ENCODE results near the gene ELN.

The ELN gene

DNA sequence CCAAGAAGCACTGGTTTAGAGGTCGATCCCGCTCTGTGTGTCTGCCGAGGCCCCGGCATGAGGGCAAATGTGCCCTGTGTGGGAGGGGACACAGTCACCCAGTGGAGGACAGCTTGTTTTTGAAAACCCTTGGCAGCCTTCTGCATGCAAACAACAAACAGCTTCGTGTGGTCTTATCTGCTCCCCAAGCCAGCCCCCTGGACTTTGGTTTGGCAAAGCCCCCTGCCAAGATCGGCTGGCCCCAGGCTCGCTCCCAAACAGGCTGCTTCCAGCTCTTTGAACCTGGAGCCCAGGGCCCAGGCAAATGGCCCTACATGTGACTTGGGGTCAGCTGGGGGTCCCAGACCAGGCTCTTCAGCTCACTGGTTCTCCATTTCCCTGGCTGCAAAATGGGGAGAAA lies 2.9 kb downstream of the ELN start:
- POLR2A ChIA-PET = no interaction called here
- CTCF ChIA-PET = no interaction called here
- no peak for TF ChIP-seq ARNT (IDR thresholded peaks at IDR 0.05)
- no peak for TF ChIP-seq ELF4 (IDR thresholded peaks at IDR 0.05)
- no peak for TF ChIP-seq ZNF384 (IDR thresholded peaks at IDR 0.05)
- TF ChIP-seq, protein P1, sequence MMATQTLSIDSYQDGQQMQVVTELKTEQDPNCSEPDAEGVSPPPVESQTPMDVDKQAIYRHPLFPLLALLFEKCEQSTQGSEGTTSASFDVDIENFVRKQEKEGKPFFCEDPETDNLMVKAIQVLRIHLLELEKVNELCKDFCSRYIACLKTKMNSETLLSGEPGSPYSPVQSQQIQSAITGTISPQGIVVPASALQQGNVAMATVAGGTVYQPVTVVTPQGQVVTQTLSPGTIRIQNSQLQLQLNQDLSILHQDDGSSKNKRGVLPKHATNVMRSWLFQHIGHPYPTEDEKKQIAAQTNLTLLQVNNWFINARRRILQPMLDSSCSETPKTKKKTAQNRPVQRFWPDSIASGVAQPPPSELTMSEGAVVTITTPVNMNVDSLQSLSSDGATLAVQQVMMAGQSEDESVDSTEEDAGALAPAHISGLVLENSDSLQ (IDR thresholded peaks at IDR 0.05) = no peak
- TF ChIP-seq BHLHE40 (IDR thresholded peaks at IDR 0.05; ENCODE audit: borderline replicate concordance) = no peak
- TF ChIP-seq LEF1 (IDR thresholded peaks at IDR 0.05; ENCODE audit: borderline replicate concordance) = no peak
- no peak for TF ChIP-seq NFRKB (IDR thresholded peaks at IDR 0.05)
- no peak for TF ChIP-seq L3MBTL2 (conservative IDR thresholded peaks at IDR 0.05)
- TF ChIP-seq FOXM1 (IDR thresholded peaks at IDR 0.05; ENCODE audit: borderline replicate concordance) = no peak
- no peak for TF ChIP-seq CTBP1 (IDR thresholded peaks at IDR 0.05; ENCODE audit: borderline replicate concordance)
- no peak for DNase-seq (ENCODE audit: extremely low spot score)

DNA sequence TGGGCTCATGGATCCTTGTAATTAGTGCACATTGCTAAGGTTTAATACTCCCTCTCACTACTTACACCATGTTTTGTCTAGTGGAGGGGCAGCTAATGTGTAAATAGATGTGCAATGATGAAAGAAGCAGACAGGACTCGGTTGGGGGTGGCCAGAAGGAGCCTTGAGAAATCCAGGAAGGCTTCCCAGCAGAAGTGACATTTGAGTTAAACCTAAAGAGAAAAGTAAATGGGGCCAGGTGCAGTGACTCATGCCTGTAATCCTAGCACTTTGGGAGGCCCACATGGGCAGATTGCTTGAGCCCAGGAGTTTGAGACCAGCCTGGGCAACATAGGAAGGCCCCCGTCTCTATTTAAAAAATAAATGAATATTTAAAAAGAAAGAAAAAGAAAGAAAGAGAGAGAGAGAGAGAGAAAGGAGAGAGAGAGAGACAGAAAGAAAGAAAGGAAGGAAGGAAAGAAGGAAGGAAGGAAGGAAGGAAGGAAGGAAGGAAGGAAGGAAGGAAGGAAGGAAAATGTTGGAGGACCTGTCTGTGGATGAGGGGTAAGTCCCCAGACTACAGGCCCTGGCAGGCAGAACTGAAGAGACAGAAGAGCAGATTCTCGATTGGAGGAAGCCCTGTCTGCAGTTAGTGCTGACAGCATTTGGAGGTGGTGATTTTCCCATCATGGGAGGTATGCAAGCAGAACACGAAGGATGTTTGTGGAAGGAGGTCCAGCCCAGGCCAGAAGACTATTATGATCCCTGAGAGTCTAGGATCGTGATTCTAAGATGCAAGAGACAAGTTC lies 3.6 kb downstream of the ELN start:
- no peak for DNase-seq (ENCODE audit: extremely low spot score)
- CTCF ChIA-PET = no interaction called here
- TF ChIP-seq TARDBP (IDR thresholded peaks at IDR 0.05) (no peak), SP1 (IDR thresholded peaks at IDR 0.05) (no peak), SUZ12 (IDR thresholded peaks at IDR 0.05) (no peak), L3MBTL2 (conservative IDR thresholded peaks at IDR 0.05) (no peak), LEF1 (IDR thresholded peaks at IDR 0.05; ENCODE audit: borderline replicate concordance) (no peak), FOXM1 (IDR thresholded peaks at IDR 0.05; ENCODE audit: borderline replicate concordance) (no peak), ZNF384 (IDR thresholded peaks at IDR 0.05) (no peak)
- POLR2A ChIA-PET = no interaction called here

DNA sequence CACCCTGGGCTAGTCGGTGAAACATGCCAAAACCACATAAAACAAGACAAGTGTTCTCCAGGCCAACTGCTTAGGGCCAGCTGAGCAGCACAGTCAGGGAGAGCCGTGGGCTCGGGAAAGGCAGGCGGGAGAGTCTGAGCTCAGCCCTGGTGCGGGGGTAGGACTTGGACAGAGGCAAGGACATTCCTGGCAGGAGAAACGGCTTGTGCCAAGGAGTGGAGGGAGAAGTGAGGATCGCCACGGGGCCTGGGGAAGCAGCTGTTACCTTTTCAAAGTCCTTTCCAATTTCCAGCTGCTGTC lies 4.2 kb downstream of the ELN start:
- DNase-seq (ENCODE audit: extremely low spot score) = no peak
- no peak for TF ChIP-seq TARDBP (IDR thresholded peaks at IDR 0.05)
- ChIA-PET POLR2A (no interaction called here), CTCF (no interaction called here)

DNA sequence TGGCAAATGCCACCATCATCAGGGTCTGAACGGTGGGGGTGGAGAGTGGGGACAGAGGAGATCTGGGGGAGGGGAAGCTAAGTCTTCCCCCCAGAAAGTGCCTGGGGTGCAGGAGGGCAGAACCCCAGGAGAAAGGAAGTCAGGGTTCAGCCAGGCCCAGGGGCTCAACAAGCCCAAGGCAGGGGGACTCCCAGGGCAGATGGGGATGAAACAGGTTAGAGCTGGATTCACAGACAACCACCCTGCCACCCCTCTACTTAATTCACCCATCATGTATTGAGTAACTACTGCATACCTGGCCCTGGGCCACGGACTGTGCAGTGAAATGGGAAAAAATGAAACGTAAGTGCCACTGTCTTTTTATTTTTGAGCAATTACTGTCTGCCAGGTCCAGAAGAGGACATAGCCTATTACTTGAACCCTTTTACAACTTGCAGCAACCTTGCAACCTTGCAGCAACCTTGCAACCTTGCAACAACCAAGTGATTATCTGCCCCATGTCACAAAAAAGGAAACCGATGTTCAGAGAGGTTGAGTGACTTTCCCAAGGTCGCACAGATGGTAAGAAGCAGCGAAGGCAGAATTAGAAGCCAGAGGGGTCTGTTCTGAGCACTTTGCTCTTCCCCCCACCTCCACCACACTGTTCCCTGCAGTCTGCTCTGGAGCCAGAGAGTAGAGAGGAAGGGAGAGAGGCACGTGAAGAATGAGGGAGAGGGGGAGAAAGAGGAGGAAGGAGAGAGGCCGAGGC lies 4.8 kb downstream of the ELN start:
- ChIA-PET POLR2A (no interaction called here), CTCF (no interaction called here)
- no peak for DNase-seq (ENCODE audit: extremely low spot score)
- TF ChIP-seq SUZ12 (IDR thresholded peaks at IDR 0.05) = no peak
- no peak for TF ChIP-seq HDGF (IDR thresholded peaks at IDR 0.05; ENCODE audit: borderline replicate concordance)
- no peak for TF ChIP-seq BHLHE40 (IDR thresholded peaks at IDR 0.05; ENCODE audit: borderline replicate concordance)
- no peak for TF ChIP-seq LEF1 (IDR thresholded peaks at IDR 0.05; ENCODE audit: borderline replicate concordance)
- TF ChIP-seq FOXK2 (IDR thresholded peaks at IDR 0.05) = no peak
- TF ChIP-seq ZNF384 (IDR thresholded peaks at IDR 0.05) = no peak
- TF ChIP-seq SP1 (IDR thresholded peaks at IDR 0.05) = no peak
- no peak for TF ChIP-seq L3MBTL2 (conservative IDR thresholded peaks at IDR 0.05)
- TF ChIP-seq FOXM1 (IDR thresholded peaks at IDR 0.05; ENCODE audit: borderline replicate concordance) = no peak
- TF ChIP-seq FOXA1 (IDR thresholded peaks at IDR 0.05) = no peak
- TF ChIP-seq, protein P1 (IDR thresholded peaks at IDR 0.05) = no peak
- no peak for TF ChIP-seq TARDBP (IDR thresholded peaks at IDR 0.05)
- no peak for TF ChIP-seq ELF4 (IDR thresholded peaks at IDR 0.05)
- TF ChIP-seq CTBP1 (IDR thresholded peaks at IDR 0.05; ENCODE audit: borderline replicate concordance) = no peak
- TF ChIP-seq NFRKB (IDR thresholded peaks at IDR 0.05) = no peak
- TF ChIP-seq ARNT (IDR thresholded peaks at IDR 0.05) = no peak

DNA sequence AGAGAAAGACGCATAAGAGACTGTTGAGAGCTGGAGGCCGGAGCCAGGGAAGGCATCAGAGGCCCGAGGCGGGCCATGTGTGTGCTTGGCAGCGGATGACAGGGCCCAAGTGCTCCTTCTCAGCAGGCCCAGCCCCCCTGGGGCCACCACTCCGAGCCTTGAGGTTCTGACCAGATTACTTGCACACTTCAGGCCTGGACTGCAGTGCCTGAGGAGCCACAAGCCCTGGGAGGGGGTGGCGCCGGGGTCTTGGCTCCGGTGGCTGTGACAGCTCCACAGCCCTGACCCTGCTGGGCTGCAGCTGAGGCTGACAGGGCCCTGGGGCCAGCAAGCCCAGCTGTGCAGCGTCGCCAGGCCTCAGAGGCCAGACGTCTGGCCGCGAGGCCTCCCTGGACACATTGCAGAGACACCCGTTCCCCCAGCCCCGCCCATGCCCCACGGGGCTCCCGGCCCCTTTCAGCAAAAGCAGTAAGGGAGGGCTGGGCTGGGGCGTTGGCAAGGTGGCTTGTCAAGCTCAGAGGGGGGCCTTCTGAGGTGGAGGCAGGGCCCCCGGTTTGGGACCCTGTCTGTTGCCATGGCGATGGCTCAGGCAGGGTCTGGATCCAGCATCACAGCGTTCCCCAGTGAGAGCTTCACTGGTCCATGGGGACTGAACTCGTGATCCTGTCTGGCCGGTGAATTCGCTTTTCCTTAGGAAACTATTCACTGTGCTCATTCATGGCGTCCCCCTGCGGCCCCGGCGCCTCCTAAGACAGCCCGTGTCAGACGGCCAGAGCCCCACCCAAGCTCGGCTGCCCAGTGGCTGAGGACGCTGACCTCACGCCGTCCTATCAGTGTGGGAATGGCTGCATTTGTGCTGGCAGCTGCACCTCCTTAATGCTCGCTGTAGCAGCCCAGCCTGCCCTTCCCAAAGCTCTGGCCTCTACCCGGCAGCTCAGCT lies 5.7 kb downstream of the ELN start:
- ChIA-PET CTCF (no interaction called here), POLR2A (no interaction called here)
- no peak for DNase-seq (ENCODE audit: extremely low spot score)
- TF ChIP-seq HDGF (IDR thresholded peaks at IDR 0.05; ENCODE audit: borderline replicate concordance) (no peak), FOXM1 (IDR thresholded peaks at IDR 0.05; ENCODE audit: borderline replicate concordance) (no peak), ARNT (IDR thresholded peaks at IDR 0.05) (no peak), FOXA1 (IDR thresholded peaks at IDR 0.05) (no peak), SUZ12 (IDR thresholded peaks at IDR 0.05) (no peak)
- TF ChIP-seq, protein P1 (IDR thresholded peaks at IDR 0.05) = no peak

DNA sequence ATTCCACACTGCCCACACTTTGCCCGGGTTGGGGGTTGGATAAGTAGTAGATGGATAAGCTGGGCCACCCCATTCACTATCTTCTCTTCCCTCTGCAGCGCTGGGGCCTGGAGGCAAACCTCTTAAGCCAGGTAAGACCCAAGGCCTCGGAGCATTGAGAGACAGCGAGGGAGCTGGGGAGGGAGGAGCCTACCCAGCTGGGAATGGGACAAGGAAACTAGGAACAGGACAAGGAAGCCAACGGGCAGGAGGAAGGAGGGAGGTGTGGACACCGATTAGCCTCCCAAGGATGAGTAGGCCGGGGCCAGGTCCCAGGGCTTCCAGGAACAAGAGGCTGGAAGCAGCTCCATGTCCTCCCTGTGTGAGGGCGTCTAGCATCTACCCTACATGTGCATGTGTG lies 9.6 kb downstream of the ELN start:
- ChIA-PET CTCF (interaction anchor here (2.8 kb wide), 1 partner anchor 11 kb away, joined by 18 read pairs; no protein-coding TSS in a partner anchor), POLR2A (no interaction called here)
- TF ChIP-seq CTBP1 (IDR thresholded peaks at IDR 0.05; ENCODE audit: borderline replicate concordance) (no peak), FOXK2 (IDR thresholded peaks at IDR 0.05) (no peak), ELF4 (IDR thresholded peaks at IDR 0.05) (no peak), FOXM1 (IDR thresholded peaks at IDR 0.05; ENCODE audit: borderline replicate concordance) (no peak), TARDBP (IDR thresholded peaks at IDR 0.05) (no peak), ZNF384 (IDR thresholded peaks at IDR 0.05) (no peak), HDGF (IDR thresholded peaks at IDR 0.05; ENCODE audit: borderline replicate concordance) (no peak), FOXA1 (IDR thresholded peaks at IDR 0.05) (no peak), SUZ12 (IDR thresholded peaks at IDR 0.05) (no peak), SP1 (IDR thresholded peaks at IDR 0.05) (no peak), NFRKB (IDR thresholded peaks at IDR 0.05) (no peak), BHLHE40 (IDR thresholded peaks at IDR 0.05; ENCODE audit: borderline replicate concordance) (no peak), LEF1 (IDR thresholded peaks at IDR 0.05; ENCODE audit: borderline replicate concordance) (no peak), L3MBTL2 (conservative IDR thresholded peaks at IDR 0.05) (no peak), ARNT (IDR thresholded peaks at IDR 0.05) (no peak)
- TF ChIP-seq, protein P1 (IDR thresholded peaks at IDR 0.05) = no peak
- DNase-seq (ENCODE audit: extremely low spot score) = no peak
